CD14-positive monocyte (primary cell): ENCODE measurements around the gene ZNF260. TPM values are rescaled to one million over a fixed set of nuclear protein-coding genes. Genes with fewer than 3 reads are reported as not detected.

Source experiments
- DNase-seq, 3 donors: peaks; one replicate each; pipeline ENCODE4 v3.0.0-alpha.2; 2011 to 2022
- H2AFZ ChIP-seq: 2 replicates; pipeline ENCODE4 v1.6.0; 2012; ENCODE audit warnings: mild to moderate bottlenecking, low read depth, low read length, inconsistent platforms; ENCODE audit not compliant: insufficient read depth, poor library complexity, severe bottlenecking
- H3K27ac ChIP-seq, 2 donors: 1 replicate in 1 of 2; 2 replicates in 1 of 2; pipeline ENCODE4 v1.5.1; 2012 to 2013; ENCODE audit warnings: low read length in 2 of 2, control low read depth in 1 of 2, inconsistent platforms in 1 of 2, low read depth in 1 of 2, mild to moderate bottlenecking in 1 of 2
- H3K27me3 ChIP-seq, 2 donors: one replicate each; pipeline versions ENCODE4 v1.6.0 to v1.6.1; 2011 to 2013; ENCODE audit warnings: low read length in 2 of 2; ENCODE audit not compliant: control insufficient read depth in 2 of 2, insufficient read depth in 2 of 2
- H3K36me3 ChIP-seq, 2 donors: replicated peaks in 1 of 2; 1 replicate in 1 of 2; 2 replicates in 1 of 2; pipeline versions ENCODE4 v1.5.1 to v1.6.1; 2012 to 2013; ENCODE audit warnings: low read length in 2 of 2, control low read depth in 1 of 2, inconsistent platforms in 1 of 2, mild to moderate bottlenecking in 1 of 2; ENCODE audit not compliant: insufficient read depth in 2 of 2, control insufficient read depth in 1 of 2
- H3K4me1 ChIP-seq, 2 donors: 1 replicate in 1 of 2; 2 replicates in 1 of 2; pipeline versions ENCODE4 v1.5.1 to v1.6.1; 2012 to 2013; ENCODE audit warnings: low read length in 2 of 2, control low read depth in 1 of 2, inconsistent platforms in 1 of 2, mild to moderate bottlenecking in 1 of 2, moderate library complexity in 1 of 2; ENCODE audit not compliant: insufficient read depth in 2 of 2, control insufficient read depth in 1 of 2
- H3K4me2 ChIP-seq: replicated peaks from 2 replicates; pipeline ENCODE3; 2012; ENCODE audit warnings: low read length, moderate library complexity, mild to moderate bottlenecking; ENCODE audit not compliant: poor library complexity, severe bottlenecking; ENCODE audit errors: extremely low read depth
- H3K4me3 ChIP-seq, 3 experiments: fragments of 200-600 bp in 1 of 3; sonication (generic) in 1 of 3; replicated peaks in 1 of 3; 1 replicate in 2 of 3; 2 replicates in 1 of 3; pipeline ENCODE4 v1.5.1; 2011 to 2013; ENCODE audit warnings: low read length in 3 of 3, mild to moderate bottlenecking in 3 of 3, control low read depth in 2 of 3, low read depth in 2 of 3, inconsistent platforms in 1 of 3, moderate library complexity in 1 of 3
- H3K79me2 ChIP-seq: 2 replicates; pipeline ENCODE4 v1.6.0; 2012; ENCODE audit warnings: mild to moderate bottlenecking, control low read depth, inconsistent platforms, low read length, moderate library complexity; ENCODE audit not compliant: insufficient read depth
- H3K9ac ChIP-seq: 2 replicates; pipeline ENCODE4 v1.6.0; 2017; ENCODE audit warnings: low read length, mild to moderate bottlenecking; ENCODE audit not compliant: insufficient read depth, poor library complexity, severe bottlenecking
- H3K9me3 ChIP-seq, 2 donors: replicated peaks in 1 of 2; 1 replicate in 1 of 2; 2 replicates in 1 of 2; pipeline versions ENCODE4 v1.5.1 to v1.6.1; 2012 to 2013; ENCODE audit warnings: low read length in 2 of 2, control low read depth in 1 of 2; ENCODE audit not compliant: control insufficient read depth in 1 of 2, insufficient read depth in 1 of 2
- H4K20me1 ChIP-seq: 2 replicates; pipeline ENCODE4 v1.6.0; 2012; ENCODE audit warnings: mild to moderate bottlenecking, low read length, control low read depth, moderate library complexity; ENCODE audit not compliant: insufficient read depth
- H3K27ac Mint-ChIP-seq, 7 donors: one replicate each; pipeline ENCODE4 v1.8.0; 2020; ENCODE audit warnings: mild to moderate bottlenecking in 7 of 7, mixed read lengths in 7 of 7, moderate library complexity in 6 of 7, inconsistent platforms in 2 of 7
- H3K27me3 Mint-ChIP-seq, 3 donors: one replicate each; pipeline ENCODE4 v1.8.0; 2021 to 2022; ENCODE audit warnings: low read depth in 3 of 3, mild to moderate bottlenecking in 3 of 3, mixed read lengths in 3 of 3, moderate library complexity in 3 of 3, inconsistent platforms in 1 of 3
- H3K36me3 Mint-ChIP-seq, 2 donors: one replicate each; pipeline ENCODE4 v1.8.0; 2020; ENCODE audit warnings: mixed read lengths in 2 of 2, inconsistent platforms in 1 of 2, mild to moderate bottlenecking in 1 of 2
- H3K4me1 Mint-ChIP-seq: one replicate; pipeline ENCODE4 v1.8.0; 2020; ENCODE audit warnings: mild to moderate bottlenecking, mixed read lengths
- H3K4me3 Mint-ChIP-seq, 2 donors: one replicate each; pipeline ENCODE4 v1.8.0; 2020; ENCODE audit warnings: mild to moderate bottlenecking in 2 of 2, mixed read lengths in 2 of 2, moderate library complexity in 1 of 2
- H3K9me3 Mint-ChIP-seq, 7 donors: one replicate each; pipeline ENCODE4 v1.8.0; 2020 to 2022; ENCODE audit warnings: mixed read lengths in 7 of 7, mild to moderate bottlenecking in 6 of 7, moderate library complexity in 6 of 7, inconsistent platforms in 2 of 7
- CTCF ChIP-seq: fragments of 200-600 bp; IDR thresholded peaks from one replicate; pipeline ENCODE4 v1.8.0; 2022; ENCODE audit warnings: antibody characterized with exemption, mild to moderate bottlenecking
- WGBS: methylation state at CpG from one replicate; pipeline ENCODE4 v1.1.5; 2013; ENCODE audit warnings: missing lambda C conversion rate; ENCODE audit not compliant: insufficient coverage; 5-methylcytosine and 5-hydroxymethylcytosine counted together
- intact Hi-C, 2 donors: fragments of 100-400 bp; cut with micrococcal nuclease; formaldehyde crosslinking; loops; one replicate each; pipeline versions ENCODE4 v1.15.0 to v1.15.1; 2023
- polyA plus RNA-seq, 3 donors: library from polyadenylated mRNA; depleted of rRNA in 1 of 3; unstranded in 2 of 3; stranded (reverse) in 1 of 3; fragments of 300-500 nt in 2 of 3; fragments of >200 nt in 1 of 3; fragmentation: Illumina TruSeq in 2 of 3; gene quantifications; 1 replicate in 2 of 3; 2 replicates in 1 of 3; pipeline ENCODE4 v1.2.3, GENCODE V29; 2012 to 2021

The ZNF260 gene
- polyA plus RNA-seq, 3 donors: 0.88 to 2.1 (median 1.2) TPM

- H3K27me3 Mint-ChIP-seq: peaks cover 0 to 5% (median 0%) of the 10 kb centered on the region in 3 donors
- Histone ChIP-seq H3K27me3 (no peaks in the 10 kb centered on the region), H3K9me3 (peaks cover 41 to 57% of the 10 kb centered on the region in 2 donors), H3K36me3 (peaks cover 0 to 12% of the 10 kb centered on the region in 2 donors), H3K79me2 (peaks cover 14% of the 10 kb centered on the region), H2AFZ (peak overlapping the region; percentile 98), H3K4me2 (peak overlapping the region; percentile 79), H3K4me1 (peaks cover 14 to 18% of the 10 kb centered on the region in 2 donors), H3K27ac (peak overlapping the region; percentile 70 to 77), H3K4me3 (peak overlapping the region; percentile 63 to 84 (median 74)), H4K20me1 (no peaks in the 10 kb centered on the region), H3K9ac (peak overlapping the region; percentile 74)
- H3K27ac Mint-ChIP-seq: peak overlapping the region in 6 of 7 donors; percentile 27 to 97 (median 96)
- H3K4me1 Mint-ChIP-seq: peaks cover 18% of the 10 kb centered on the region
- intact Hi-C loops: loop anchor here (1.0 to 10.0 kb wide), 8 partner anchors 40 to 323 kb away; partner anchors contain the start of genes ZNF461 (in 2 of the 2), ZNF529 (in 2 of the 2), ZNF566 (in 2 of the 2) and ZNF345 (in 1 of the 2)
- H3K4me3 Mint-ChIP-seq: peak overlapping the region; percentile 98 to 100
- 14% methylated on average over 10 of the region's 12 CpGs for WGBS
- H3K36me3 Mint-ChIP-seq: peaks cover 11 to 23% of the 10 kb centered on the region in 2 donors
- no peak for TF ChIP-seq CTCF
- no peak for DNase-seq
- peaks cover 20 to 83% (median 62%) of the 10 kb centered on the region in 7 donors for H3K9me3 Mint-ChIP-seq
Observed at GRCh38 chr19:36528921-36529518, 949 bp upstream of the ZNF260 start.

GRCh38 chr19:36527873-36528193, 238 bp downstream of the ZNF260 start:
- no peak for DNase-seq
- Histone ChIP-seq H3K9me3 (peaks cover 38 to 54% of the 10 kb centered on the region in 2 donors), H4K20me1 (no peaks in the 10 kb centered on the region), H2AFZ (peak overlapping the region; percentile 98), H3K27ac (peak overlapping the region; percentile 70 to 77), H3K4me2 (peak overlapping the region; percentile 79), H3K27me3 (no peaks in the 10 kb centered on the region), H3K36me3 (peaks cover 0 to 17% of the 10 kb centered on the region in 2 donors), H3K4me1 (peaks cover 14 to 18% of the 10 kb centered on the region in 2 donors), H3K9ac (peak overlapping the region; percentile 74), H3K4me3 (peak overlapping the region; percentile 63 to 84 (median 74)), H3K79me2 (peaks cover 14% of the 10 kb centered on the region)
- H3K9me3 Mint-ChIP-seq: peaks cover 24 to 83% (median 61%) of the 10 kb centered on the region in 7 donors
- H3K4me1 Mint-ChIP-seq: peaks cover 18% of the 10 kb centered on the region
- 1% methylated on average over 12 of the region's 13 CpGs for WGBS
- H3K27ac Mint-ChIP-seq: peak overlapping the region; percentile 87 to 97 (median 95)
- intact Hi-C loops: loop anchor here (1.0 to 10.0 kb wide), 8 partner anchors 39 to 324 kb away; partner anchors contain the start of genes ZNF461 (in 2 of the 2), ZNF529 (in 2 of the 2), ZNF566 (in 2 of the 2) and ZNF345 (in 1 of the 2)
- no peak for TF ChIP-seq CTCF
- H3K4me3 Mint-ChIP-seq: peak overlapping the region; percentile 98 to 100
- H3K27me3 Mint-ChIP-seq: peaks cover 0 to 5% (median 0%) of the 10 kb centered on the region in 3 donors
- H3K36me3 Mint-ChIP-seq: peaks cover 17 to 31% of the 10 kb centered on the region in 2 donors
